GM12878 (cell line): ENCODE results near the gene RPL36. TPM values are rescaled to one million over a fixed set of nuclear protein-coding genes. Genes with fewer than 3 reads are reported as not detected.

Experiments
- ATAC-seq: fragments of 200-7000 bp; cut with Tn5 transposase; 3 replicates; pipeline ENCODE4 v1.9.1; 2020; ENCODE audit warnings: mild to moderate bottlenecking, moderate library complexity
- BruUV-seq: library from RNA; stranded (reverse); fragments of 400-500 nt; replicated peaks from 2 replicates; lab custom pipeline; 2021; lab: Mats Ljungman, UMichigan
- CTCF ChIA-PET: fragments of 300-600 bp; sonication (Branson Sonifier 250); formaldehyde crosslinking; extraction: SDS; loops from one replicate; lab custom pipeline; 2021; ENCODE audit warnings: inconsistent platforms; lab: Yijun Ruan, JAX
- POLR2A ChIA-PET: fragments of 350-600 bp; formaldehyde crosslinking; extraction: SDS; loops from one replicate; lab custom pipeline; 2021; ENCODE audit warnings: inconsistent platforms; lab: Charles Lee
- RAD21 ChIA-PET: fragments of 300-600 bp; sonication (Branson Sonifier 250); formaldehyde crosslinking; loops from one replicate; lab custom pipeline; 2023; ENCODE audit warnings: antibody characterized with exemption; ENCODE audit not compliant: unreplicated experiment; lab: Charles Lee
- SMC1A ChIA-PET: fragments of 300-600 bp; sonication (Branson Sonifier 250); formaldehyde crosslinking; loops from one replicate; lab custom pipeline; 2023; ENCODE audit not compliant: unreplicated experiment, uncharacterized antibody; lab: Charles Lee
- DNase-seq: peaks from one replicate; pipeline ENCODE4 v3.0.0-alpha.2; 2011; ENCODE audit warnings: low read depth, low spot score
- FAIRE-seq: peaks from 3 replicates; lab custom pipeline; 2011; peaks lifted over from hg19 to GRCh38; lab: Jason Lieb, UNC
- H2AFZ ChIP-seq: 2 replicates; pipeline ENCODE4 v1.6.0; 2011; ENCODE audit warnings: low read depth, low read length, control low read depth; ENCODE audit not compliant: control insufficient read depth
- H3K27ac ChIP-seq: 2 replicates; pipeline ENCODE4 v1.5.1; 2011; ENCODE audit warnings: control low read depth; ENCODE audit not compliant: control insufficient read depth, insufficient read depth
- H3K27me3 ChIP-seq, 2 experiments: replicated peaks in 1 of 2; 2 replicates each; pipeline versions ENCODE4 v1.6.0 to v1.6.1; 2011; ENCODE audit warnings: low read length in 1 of 2; ENCODE audit not compliant: control insufficient read depth in 2 of 2, insufficient read depth in 2 of 2
- H3K36me3 ChIP-seq, 2 experiments: 2 replicates each; pipeline ENCODE4 v1.5.1; 2011; ENCODE audit warnings: low read length in 1 of 2; ENCODE audit not compliant: control insufficient read depth in 2 of 2, insufficient read depth in 2 of 2
- H3K4me1 ChIP-seq: 2 replicates; pipeline ENCODE4 v1.6.1; 2011; ENCODE audit warnings: mild to moderate bottlenecking, low read length, moderate library complexity, mixed read lengths; ENCODE audit not compliant: control insufficient read depth, insufficient read depth
- H3K4me2 ChIP-seq: 2 replicates; pipeline ENCODE4 v1.6.0; 2011; ENCODE audit warnings: control low read depth; ENCODE audit not compliant: control insufficient read depth, insufficient read depth
- H3K4me3 ChIP-seq: fragments of 200-600 bp; sonication (generic); 2 replicates; pipeline ENCODE4 v1.5.1; 2016
- H3K79me2 ChIP-seq: 2 replicates; pipeline ENCODE4 v1.6.0; 2011; ENCODE audit warnings: low read length; ENCODE audit not compliant: control insufficient read depth, insufficient read depth
- H3K9ac ChIP-seq: 2 replicates; pipeline ENCODE4 v1.8.0; 2011; ENCODE audit warnings: low read length, control low read depth, mixed read lengths; ENCODE audit not compliant: control insufficient read depth, insufficient read depth
- H3K9me3 ChIP-seq: replicated peaks from 3 replicates; pipeline ENCODE4 v1.5.1; 2011; ENCODE audit warnings: mild to moderate bottlenecking, low read length; ENCODE audit not compliant: control insufficient read depth, insufficient read depth
- H4K20me1 ChIP-seq: 2 replicates; pipeline ENCODE4 v1.6.0; 2011; ENCODE audit not compliant: control insufficient read depth, insufficient read depth
- ATF2 ChIP-seq: IDR thresholded peaks from 2 replicates; pipeline ENCODE4 v1.6.1; 2012; ENCODE audit warnings: low read length, inconsistent platforms
- CEBPB ChIP-seq, 2 experiments: fragments of 150-350 bp in 1 of 2; IDR thresholded peaks; 2 replicates each; pipeline ENCODE4 v1.6.1; 2012 to 2014; ENCODE audit warnings: low read depth in 2 of 2, low read length in 2 of 2, borderline replicate concordance in 1 of 2, inconsistent platforms in 1 of 2
- CHD2 ChIP-seq: IDR thresholded peaks from 2 replicates; pipeline ENCODE4 v1.6.1; 2011; ENCODE audit warnings: low read depth, low read length, improper control_type of control experiment, borderline replicate concordance
- CTCF ChIP-seq, 3 experiments: IDR thresholded peaks in 2 of 3; conservative IDR thresholded peaks in 1 of 3; 2 replicates each; pipeline ENCODE4 v1.5.1; 2011; ENCODE audit warnings: low read depth in 3 of 3, low read length in 3 of 3, mild to moderate bottlenecking in 3 of 3, control low read depth in 2 of 3, moderate library complexity in 2 of 3, inconsistent platforms in 1 of 3, mixed read lengths in 1 of 3; ENCODE audit not compliant: control insufficient read depth in 2 of 3, insufficient read depth in 1 of 3; ENCODE audit errors: extremely low read depth in 1 of 3
- JUNB ChIP-seq: IDR thresholded peaks from 2 replicates; pipeline ENCODE4 v1.6.1; 2016; ENCODE audit warnings: antibody characterized with exemption, mild to moderate bottlenecking
- MLLT1 ChIP-seq: fragments of 450-650 bp; IDR thresholded peaks from 2 replicates; pipeline ENCODE4 v1.6.1; 2016; ENCODE audit warnings: mild to moderate bottlenecking
- POLR2A ChIP-seq: IDR thresholded peaks from 2 replicates; pipeline ENCODE4 v1.6.1; 2011; ENCODE audit warnings: low read depth, mild to moderate bottlenecking, low read length
- YBX1 ChIP-seq: fragments of 450-650 bp; IDR thresholded peaks from 2 replicates; pipeline ENCODE4 v1.6.1; 2016; ENCODE audit warnings: antibody characterized with exemption
- ZNF217 ChIP-seq: fragments of 450-650 bp; IDR thresholded peaks from 2 replicates; pipeline ENCODE4 v1.6.1; 2017; ENCODE audit warnings: antibody characterized with exemption, mild to moderate bottlenecking
- WGBS: methylation state at CpG from one replicate; pipeline ENCODE4 v1.1.6; 2016; ENCODE audit warnings: low lambda C conversion rate; ENCODE audit not compliant: insufficient replicate concordance, insufficient coverage; ENCODE audit errors: missing lambda C conversion rate; 5-methylcytosine and 5-hydroxymethylcytosine counted together
- in situ Hi-C: fragments of 300-500 bp; cut with MboI; formaldehyde crosslinking; loops from 9 replicates; pipeline ENCODE4 v1.14.3; 2018; ENCODE audit warnings: mixed read lengths
- intact Hi-C: fragments of 100-400 bp; cut with micrococcal nuclease; formaldehyde crosslinking; loops from one replicate; pipeline ENCODE4 v1.14.2; 2022; ENCODE audit not compliant: unreplicated experiment
- polyA plus RNA-seq, 11 experiments: library from polyadenylated mRNA; depleted of rRNA in 4 of 11; unstranded in 6 of 11; stranded (reverse) in 5 of 11; fragments of >200 nt; fragmentation: Nextera tagmentation in 4 of 11; fragmentation: Illumina TruSeq in 1 of 11; extraction: Ambion mirVana in 4 of 11; extraction: Trizol in 1 of 11; gene quantifications; 1 replicate in 1 of 11; 2 replicates in 10 of 11; pipeline versions ENCODE4 v1.2.1 to v1.2.3, GENCODE V29; 2011 to 2016; ENCODE audit warnings: inconsistent platforms in 2 of 11, missing spikeins in 2 of 11, low read depth in 1 of 11
- total RNA-seq, 4 experiments: library from RNA; depleted of rRNA in 3 of 4; stranded (reverse); fragments of >200 nt in 3 of 4; fragmentation: Illumina TruSeq in 1 of 4; extraction: Trizol in 1 of 4; gene quantifications; 2 replicates each; pipeline versions ENCODE4 v1.2.1 to v1.2.3, GENCODE V29; 2013 to 2021

RPL36 gene
- total and polyA plus RNA-seq, 10 of the 15 experiments (the other 5 are each of a cell fraction or from before 2014, with no cell fraction given), result 374 to 4,942 (median 2,053) TPM

- TF ChIP-seq YBX1 (no peak), ATF2 (no peak), CHD2 (no peak)
Measured at GRCh38 chr19:5707576-5708575, 17.8 kb downstream of the RPL36 start (continued).

GRCh38 chr19:5711025-5711424 is 20.9 kb downstream of the RPL36 start:
- DNase-seq, result no peak
- TF ChIP-seq CEBPB (IDR thresholded peaks at IDR 0.05; ENCODE audit: borderline replicate concordance in 1 of 2, low read depth in 2 of 2, low read length in 2 of 2) (no peak), CTCF (IDR thresholded peaks at IDR 0.05 in 2 of 3, conservative IDR thresholded peaks at IDR 0.05 in 1 of 3; ENCODE audit: control insufficient read depth in 2 of 3, extremely low read depth in 1 of 3, insufficient read depth in 1 of 3, low read depth in 3 of 3, low read length in 3 of 3) (no peak), JUNB (no peak), MLLT1 (no peak), ZNF217 (no peak), POLR2A (peak; percentile 50; the same call in 1 of the 2 replicates)
- TF ChIP-seq, all 136 proteins: peak for 1
- BruUV-seq, result no TSS peak
- Histone ChIP-seq H2AFZ (no peak overlapping the region), H3K79me2 (peaks cover 10% of the 10 kb centered on the region), H3K4me2 (no peak overlapping the region), H3K4me3 (no peak overlapping the region), H3K9me3 (no peaks in the 10 kb centered on the region), H3K27ac (no peak overlapping the region), H4K20me1 (0 out of 2 replicates have a peak, but pooled peaks cover 3% of the 10 kb centered on the region), H3K36me3 (peaks cover 24 to 41% of the 10 kb centered on the region in 2 experiments), H3K27me3 (no peaks in the 10 kb centered on the region), H3K9ac (no peak overlapping the region), H3K4me1 (no peaks in the 10 kb centered on the region)
- WGBS, result 95% methylated on average over 7 of the region's 8 CpGs
- ChIA-PET CTCF (no interaction called here), RAD21 (no interaction called here), SMC1A (no interaction called here), POLR2A (no interaction called here)
- in situ Hi-C loops, result no loop called here
- intact Hi-C loops, result no loop called here
- no peak for ATAC-seq
- no peak for FAIRE-seq
